GM21717 (cell line): ENCODE measurements around the gene FLAD1.

Experiments used
- ATAC-seq: cut with Tn5 transposase; IDR thresholded peaks from one replicate; pipeline ENCODE4 v1.9.1; 2021; ENCODE audit warnings: mild to moderate bottlenecking, moderate library complexity; ENCODE audit not compliant: unreplicated experiment

FLAD1 gene

DNA sequence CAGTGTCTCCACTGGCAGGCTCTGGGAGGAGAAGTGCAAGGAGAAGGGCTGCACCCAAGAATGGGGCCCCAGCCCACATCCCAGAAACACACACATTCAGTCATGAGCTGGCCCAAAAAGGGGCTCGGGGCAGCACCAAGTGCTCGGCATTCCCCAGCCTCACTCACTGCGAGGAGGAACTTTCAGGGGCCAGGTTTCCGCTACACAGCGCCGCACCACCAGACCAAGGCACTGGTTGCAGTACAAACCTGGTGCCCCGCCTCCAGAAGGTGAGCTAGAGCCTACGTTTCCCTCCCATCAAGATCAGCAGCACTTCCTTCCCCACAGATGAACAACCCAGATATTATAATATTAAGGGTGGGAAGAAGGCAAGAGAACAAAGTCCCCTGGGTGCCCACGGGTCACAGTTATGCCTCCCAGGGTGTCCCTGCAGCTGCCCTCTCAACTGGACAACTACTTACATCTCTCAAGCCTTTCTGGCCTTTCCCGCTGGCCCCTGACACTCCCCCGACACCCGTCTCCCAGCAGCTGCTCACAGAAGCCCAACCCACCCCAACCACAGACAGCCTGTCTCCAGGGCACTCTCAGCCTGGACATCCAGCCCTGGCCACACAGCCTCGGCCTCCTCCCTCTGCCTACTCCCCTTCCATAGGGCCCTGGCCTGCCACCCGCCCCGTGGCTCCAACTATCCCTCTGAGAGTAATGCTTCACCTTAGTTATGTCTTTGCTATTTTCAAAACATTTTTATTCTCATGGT, 31.1 kb upstream of the FLAD1 start:
- ATAC-seq: no peak

DNA sequence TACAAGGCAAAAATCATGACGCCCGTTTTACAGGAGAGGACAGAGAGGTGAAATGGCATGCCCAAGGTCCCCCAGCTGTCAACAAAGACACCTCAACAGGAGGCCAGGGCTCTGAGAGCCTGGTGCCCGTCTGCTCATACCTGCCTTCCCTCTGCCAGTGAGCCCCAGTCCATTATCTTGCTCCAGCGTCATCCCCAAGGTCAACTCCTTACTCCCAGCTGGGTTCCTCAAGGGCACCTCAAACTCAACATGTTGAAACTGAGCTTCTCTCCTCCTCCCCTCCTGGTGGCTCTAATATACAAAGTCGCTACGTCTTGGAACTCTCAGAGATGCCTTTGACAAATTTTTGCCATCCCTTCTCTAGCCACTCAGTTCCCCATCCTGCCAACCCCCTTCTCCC, 30.5 kb upstream of the FLAD1 start:
- no peak for ATAC-seq

DNA sequence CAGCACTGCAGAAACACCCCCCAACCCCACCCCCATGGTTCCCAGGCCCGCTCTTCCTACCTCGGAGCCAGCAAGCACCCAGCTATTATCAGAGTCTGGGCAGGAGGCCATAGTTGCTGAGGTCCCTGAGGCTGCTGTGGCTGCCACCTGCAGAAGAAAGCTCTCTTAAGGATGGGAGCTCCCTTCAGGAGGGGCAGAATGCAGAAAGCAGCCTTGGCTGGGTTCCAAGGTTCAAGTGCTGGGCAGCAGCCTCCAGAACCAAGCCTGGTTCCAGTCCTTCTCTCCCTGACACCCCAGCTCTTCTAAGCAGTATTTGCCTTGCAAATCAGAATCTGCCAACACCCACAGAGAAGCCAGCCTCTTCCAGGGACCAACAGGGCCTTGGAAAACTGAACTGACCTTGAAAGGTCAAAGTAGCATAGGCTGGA, 29.5 kb upstream of the FLAD1 start:
- no peak for ATAC-seq

DNA sequence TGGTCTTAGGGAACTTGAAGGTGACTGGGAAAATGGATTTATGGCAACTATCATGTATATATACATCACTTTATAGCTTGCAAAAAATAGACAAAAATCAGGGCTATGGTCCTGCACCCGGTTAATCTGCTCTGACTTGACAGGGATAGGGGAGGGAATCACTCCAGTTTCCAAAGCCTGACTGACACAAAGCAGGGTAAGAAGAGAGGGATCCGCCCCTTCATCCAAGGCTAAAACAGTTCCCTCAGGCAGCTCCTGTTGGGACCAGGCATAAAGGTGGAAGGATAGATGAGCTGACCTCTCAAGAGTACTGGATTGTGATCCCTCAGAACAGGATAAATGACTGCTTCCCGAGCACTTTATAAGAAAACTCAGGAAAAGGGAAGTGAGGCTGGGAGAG, 28.6 kb upstream of the FLAD1 start:
- no peak for ATAC-seq

DNA sequence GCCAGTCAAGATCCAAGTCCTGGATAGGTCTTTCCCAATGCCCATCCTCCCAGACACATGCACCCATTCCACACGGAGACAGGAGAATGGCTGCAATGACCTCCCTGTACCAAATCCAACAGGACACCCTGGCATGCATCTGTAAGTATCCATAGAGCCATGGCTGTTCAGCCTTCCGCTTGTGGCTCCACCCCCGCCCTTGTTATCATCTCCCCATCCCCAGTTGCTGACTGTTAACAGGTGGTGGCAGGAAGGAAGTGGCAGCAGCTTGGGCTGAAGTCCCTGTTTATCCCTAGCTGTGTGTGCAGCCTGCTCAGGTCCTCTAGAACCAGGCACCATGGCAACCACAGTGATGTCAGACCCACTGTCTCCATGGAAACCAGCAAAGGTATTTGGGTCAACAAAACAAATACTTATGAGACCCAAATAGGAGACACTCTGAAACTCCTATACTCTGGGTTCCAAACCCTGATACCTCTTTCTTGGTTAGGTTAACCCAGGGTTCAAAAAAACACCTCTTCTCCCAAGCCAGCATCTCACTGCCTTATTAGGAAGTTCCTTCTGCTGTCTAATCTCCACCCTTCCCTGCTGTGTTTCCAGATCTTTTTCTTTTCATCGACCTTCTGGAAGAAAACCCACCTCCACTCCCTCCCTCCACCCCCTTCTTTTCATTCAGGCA, 28.0 kb upstream of the FLAD1 start:
- ATAC-seq: no peak

DNA sequence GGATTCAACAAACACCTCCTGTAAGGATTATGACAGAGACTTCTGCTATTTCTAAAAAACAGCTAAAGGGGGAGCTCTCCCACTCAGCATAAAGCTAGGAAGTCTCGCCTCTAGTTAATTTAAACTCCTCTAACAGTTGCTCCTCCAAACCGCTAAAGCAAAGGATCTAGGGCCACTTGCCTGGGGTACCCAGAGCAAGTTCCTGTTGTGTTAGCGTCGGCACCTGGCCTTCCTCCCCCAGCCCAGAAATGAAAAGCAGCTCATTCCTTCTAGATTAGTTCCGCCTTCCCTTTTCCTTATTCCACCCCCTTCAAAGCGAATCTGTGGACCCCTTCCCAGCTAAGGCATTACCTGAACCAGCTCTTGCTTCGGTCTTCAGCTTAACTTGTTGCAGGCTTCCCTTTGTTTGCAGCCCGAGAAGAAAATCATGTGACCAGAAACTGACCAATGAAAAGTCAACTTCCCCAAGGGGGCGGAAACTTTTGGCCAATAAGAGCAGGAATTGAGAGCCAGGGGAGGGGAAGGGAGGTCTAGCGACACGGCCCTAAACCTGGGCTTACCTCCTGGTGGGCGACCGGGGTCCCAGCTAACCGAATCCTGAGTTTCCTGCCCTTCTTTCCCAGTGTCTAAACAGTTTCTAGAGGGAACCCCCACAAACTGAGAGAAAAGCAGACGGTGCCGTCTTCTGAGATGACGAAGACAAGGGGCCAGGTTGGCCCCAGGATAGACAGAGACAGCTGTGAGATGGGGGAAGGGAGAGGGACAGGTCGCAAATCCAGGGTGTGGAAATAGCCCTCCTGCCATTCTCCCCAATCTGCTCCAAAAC, 27.2 kb upstream of the FLAD1 start, which contains the start of gene PBXIP1:
Gene PBXIP1, minus strand, starts transcription at position 382 of the 826 bp plus-strand sequence. CDS start 2,378 bp downstream, outside the sequence.
- ATAC-seq: no peak

DNA sequence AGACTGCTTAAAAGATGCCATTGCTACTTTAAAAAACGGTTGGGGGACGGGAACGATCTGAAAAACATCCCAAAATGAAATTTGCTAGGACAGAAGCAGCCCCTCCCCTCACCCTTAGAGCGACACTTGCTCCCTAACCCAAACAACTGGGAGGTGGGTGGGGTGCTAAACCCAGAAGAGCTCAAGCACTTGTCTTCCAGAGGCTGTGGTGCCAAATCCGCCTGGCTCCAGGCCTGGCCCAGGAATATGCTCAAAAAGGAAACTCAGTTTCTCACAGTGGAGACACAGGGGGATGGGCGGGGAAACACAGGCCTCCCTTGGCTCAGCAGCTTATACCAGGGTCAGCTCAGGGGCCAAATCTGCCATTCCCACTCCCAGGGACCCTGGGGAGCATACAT, 26.6 kb upstream of the FLAD1 start:
- ATAC-seq: no peak

DNA sequence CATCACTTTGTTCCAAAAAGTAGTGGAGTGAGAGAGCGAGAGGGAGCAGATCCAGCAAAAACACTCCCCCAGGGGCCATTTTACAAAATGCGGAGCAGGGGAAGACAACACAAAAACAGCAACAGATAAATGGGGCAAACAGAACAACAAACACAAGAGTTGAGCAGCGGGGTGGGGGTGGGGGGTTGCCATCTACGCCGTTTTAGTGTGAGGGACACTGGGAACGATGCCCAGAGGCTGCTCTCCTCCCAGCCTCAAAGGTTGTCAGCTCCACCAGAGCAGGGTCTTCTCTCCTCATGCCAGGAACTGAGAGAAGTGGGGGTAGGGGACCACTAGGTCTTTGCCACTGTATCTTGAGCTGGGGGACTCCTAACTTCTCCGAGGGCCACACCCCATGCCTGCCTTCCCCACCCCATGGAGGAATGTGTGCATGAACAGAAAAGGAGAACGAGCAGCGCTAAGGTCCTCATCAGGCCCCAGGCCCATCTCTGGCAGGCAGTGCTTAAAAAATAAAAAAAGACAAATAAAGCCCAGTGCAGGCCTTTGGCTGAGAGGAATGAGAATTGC, 26.0 kb upstream of the FLAD1 start:
- no peak for ATAC-seq

DNA sequence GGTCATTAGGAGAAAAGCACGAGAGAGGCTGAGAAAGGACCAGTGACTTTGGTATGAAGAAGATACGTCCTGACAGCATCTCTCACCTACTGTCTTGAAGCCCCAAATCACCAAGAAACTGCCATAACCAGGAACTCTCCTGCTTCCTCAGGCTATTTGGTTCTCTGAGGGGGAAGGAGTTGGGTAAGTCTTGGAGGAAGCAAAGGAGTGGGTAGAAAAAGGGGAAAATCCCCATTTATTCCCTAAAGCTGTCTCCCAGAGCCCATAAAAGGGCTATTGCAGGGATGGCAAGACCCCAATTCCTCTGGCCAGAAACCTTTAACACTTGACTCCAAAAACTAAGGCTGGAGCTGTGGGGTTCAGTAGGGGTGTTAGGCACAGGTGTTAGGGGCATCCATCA, 25.1 kb upstream of the FLAD1 start:
- no peak for ATAC-seq

DNA sequence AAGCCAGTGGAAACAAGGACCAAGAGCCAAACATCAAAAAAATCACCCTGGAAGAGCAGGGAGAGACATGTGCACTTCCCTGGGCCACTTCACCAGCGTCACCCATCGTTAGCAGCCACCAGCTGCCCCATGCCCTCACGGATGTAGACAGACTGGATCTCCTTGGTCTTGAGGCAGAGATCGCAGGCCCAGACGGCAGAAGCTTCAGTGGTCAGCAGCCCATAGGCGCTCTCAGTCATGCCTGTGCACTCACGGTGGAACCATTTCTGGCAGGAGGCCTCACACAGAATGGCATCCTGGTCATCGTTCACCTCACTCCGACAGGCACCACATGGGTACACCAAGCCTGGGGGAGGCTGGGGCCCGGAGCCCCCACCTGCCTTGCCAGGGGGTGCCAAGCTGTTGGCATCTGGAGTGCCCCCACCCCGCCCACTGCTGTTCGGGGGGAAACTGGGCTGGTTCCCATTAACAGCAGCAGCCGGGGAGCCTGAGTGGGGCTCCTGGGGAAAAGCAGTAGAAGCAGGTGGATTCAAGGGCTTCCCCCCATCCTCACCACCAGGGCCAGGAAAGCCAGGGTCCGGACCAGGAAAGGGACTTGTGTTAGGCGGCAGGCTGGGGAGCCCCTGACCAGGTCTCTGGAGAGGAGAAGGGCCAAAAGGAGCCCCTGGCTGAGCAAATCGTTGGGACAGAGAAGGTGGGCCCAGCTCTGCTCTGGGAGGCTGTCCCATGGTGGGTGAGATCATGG, 24.3 kb upstream of the FLAD1 start:
- ATAC-seq: no peak

DNA sequence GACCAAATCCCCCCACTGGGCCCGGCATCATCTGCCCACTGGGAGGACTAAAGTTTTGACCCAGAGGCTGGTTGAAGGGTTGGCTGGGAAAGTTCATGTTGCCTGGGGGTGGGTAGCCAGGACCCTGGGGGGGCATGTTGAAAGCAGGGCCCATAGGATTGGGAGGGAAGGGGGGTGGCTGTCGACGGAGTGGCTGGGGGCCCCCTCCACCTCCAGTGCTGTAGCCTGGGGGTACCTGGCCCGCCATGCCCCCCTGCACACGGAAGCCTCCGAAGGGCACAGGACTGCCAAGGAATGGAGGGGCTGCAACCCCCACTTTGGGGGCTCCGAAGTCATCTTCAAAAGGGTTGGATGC, 23.7 kb upstream of the FLAD1 start:
- no peak for ATAC-seq

DNA sequence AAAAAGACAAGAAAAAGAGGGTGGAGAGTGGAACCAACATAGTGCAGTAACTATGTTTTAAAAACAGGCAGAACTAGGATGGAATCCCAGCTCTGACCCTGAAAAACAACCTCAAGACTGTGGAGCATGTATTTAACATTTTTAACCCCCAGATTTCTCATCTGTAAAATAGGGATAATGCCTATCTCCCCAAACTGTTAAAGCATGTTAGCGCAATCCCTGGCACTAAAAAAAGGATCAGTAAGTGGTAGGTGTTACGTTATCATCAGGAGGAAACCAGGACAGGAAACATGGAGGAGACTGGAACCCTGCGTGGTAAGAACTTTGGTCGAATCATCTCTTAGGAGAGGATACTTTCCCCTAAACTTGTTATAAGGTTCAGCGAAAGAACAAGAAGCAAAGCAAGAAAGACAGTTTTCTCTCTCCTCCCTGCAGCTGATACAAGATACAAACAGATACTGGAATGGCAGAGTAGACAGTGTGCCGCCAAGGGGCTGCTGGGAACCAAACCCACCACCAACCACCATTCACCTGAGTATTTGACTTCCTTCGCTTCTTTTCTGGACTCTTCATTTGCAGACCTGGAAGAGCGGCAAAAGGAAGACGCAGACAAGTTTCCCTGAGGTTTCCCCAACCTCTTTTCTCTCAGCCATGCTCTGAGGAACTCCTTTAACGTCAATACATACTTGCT, 22.6 kb upstream of the FLAD1 start:
- ATAC-seq: no peak

DNA sequence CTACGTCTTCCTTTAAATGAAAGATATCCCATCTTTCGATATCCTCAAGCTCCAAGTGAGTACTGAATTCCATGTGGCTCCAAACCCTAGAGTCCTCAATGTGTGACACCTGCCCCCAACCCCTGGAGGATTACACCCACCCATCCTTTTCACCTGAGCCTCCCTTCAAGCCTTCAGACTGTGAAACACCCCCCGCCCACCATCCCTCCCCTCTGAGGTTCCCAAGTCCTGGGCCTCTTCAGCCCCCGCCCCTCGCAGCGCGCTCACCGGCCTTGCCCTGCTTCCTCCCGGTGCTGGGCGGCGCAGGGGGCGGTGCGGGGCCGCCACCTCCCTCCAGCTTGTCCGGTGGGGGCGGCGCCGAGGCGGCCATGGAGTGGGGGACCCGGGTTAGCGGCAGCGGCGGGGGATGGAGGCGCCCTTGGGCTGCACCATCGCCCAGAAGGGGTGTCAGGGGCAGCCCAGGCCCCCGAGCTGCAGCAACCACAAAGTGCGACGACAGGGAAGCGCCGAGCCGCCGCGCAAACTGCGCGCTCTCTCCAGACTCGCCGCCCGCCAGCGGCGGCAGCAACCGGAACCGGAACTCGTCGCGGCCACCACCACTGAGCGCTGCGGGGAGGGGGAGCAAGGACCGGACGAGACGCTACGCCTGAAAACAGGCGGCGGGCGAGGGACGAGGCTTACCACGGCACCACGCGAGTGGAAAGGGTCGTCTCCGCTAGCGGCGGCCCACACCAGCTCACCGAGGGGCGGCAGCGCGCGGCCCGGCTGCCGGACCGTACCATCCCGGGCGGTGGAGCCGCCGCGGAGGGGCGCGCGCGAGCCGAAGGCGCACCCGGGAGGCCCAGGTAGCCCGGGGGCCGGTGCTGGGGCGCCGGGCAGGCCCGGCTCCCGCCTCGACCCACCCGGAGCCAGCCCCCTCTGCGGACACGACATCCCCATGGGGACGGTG, 21.7 kb upstream of the FLAD1 start, which contains the start of gene PYGO2:
Gene PYGO2, minus strand, starts transcription at position 576 of the 949 bp plus-strand sequence. Its CDS starts 206 bp downstream, at position 370.
- peak; percentile 55 for ATAC-seq

DNA sequence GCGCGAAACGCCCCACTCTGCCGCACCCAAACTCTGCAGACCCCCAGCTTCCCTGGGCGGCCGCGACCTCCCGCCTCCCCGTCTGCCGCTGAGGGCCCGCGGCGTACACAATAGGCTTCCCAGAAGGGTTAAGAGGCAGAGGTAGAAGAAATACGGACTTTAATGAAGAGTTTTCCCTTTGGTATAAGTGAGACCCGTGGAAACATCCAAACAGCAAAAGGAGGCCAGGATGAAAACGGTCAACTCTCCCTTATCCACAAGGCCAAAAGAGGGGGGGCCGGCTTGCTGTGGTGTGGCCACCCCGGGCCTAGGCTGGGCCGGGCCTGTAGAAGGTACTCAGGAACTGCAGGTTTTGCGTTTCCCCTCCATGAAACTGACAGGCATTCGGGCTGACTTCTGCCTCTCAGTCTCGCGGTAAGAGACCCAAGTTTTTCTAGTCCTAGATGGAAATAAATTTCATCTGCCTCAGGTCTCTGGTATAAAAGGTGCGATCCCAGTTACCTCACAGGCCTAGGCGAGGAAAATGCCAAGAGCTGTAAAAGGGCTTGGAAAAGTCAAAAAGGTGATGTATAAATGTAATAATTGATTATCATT, 20.9 kb upstream of the FLAD1 start:
- no peak for ATAC-seq

DNA sequence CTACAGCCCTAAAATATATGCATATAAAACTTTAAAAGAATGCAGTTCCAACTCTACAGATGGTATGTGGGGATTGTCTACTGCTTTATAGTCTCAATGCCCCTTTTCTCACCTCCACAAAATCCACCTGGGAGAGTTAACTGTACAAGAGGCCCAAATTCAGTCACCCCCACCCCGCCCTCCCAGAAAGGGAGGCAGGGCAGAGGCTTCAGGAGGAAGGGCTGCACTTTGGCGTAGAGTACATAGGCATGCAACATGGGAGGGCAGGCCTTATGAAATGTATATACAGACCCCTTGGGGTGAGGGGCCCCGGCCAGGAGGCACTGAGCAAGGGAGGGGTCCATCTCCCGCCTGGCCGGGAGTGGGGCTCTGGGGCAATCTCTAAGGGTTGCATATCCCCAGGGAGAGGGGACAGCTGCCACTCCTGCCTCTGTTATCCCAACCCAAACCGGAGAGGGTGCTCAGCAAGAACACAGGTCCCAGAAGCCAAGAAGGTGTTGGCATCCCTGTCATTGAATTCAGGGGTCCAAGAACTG, 20.3 kb upstream of the FLAD1 start:
- no peak for ATAC-seq

DNA sequence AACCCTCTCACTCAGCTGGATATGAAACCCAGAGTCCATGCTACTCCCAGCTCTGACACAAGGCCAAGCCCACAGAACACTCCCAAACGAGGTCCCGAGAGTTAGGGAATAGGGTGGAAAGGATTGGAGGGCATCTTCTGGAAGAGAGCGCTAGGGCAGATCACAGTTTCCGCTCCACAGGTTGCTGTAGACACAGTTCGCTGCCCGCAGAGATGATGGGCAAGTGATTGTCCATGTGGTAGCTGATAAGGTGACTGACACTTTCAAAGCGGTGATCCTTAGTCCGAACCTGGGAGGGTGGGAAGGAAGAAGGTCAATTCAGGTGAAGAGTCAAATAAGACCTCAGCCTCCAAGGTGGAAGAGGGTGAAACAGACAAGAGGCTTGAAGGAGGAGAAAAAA, 19.5 kb upstream of the FLAD1 start:
- no peak for ATAC-seq

DNA sequence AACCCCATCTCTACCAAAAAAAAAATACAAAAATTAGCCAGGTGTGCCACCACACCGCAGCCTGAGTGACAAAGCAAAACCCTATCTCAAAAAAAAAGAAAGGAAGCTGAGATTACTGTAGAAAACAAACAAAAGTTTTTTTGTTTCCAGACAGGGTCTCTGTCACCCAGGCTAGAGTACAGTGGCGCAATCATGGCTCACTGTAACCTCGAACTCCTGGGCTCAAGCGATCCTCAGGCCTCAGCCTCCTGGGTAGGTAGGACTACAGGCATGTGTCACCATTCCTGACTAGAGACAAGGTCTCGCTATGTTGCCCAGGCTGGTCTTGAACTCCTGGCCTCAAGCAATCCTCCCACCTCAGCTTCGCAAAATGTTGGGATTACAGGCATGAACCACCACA, 18.8 kb upstream of the FLAD1 start:
- no peak for ATAC-seq

DNA sequence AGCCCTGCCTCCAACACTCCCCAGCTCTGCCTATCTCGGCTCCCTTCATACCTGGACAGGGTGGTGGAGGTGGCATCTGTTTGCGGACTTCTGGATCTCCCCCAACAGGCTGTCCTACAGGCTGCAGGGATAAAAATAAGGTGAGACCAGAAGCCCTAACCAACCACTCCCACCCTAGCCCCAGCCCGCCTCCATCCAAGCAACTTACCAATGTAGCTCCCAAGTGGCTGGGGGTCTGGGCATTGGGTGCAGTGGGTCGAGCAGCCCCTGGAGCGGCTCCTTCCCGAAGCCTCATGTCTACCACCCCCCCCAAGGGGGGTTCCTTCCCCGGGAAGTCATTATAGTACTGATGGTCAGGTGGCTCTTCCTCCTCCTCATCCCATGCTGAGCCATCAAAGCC, 17.0 kb upstream of the FLAD1 start:
- no peak for ATAC-seq
